HG02610 (cell line): ENCODE data around the gene SRRM3.
"Not testable (repeated sequence)": the region's sequence is repeated elsewhere in the genome, so short reads cannot be mapped to it uniquely, and the experiment has no call there.

ENCODE experiments used
- ATAC-seq: cut with Tn5 transposase; IDR thresholded peaks from one replicate; pipeline ENCODE4 v1.9.1; 2021; ENCODE audit warnings: mild to moderate bottlenecking, moderate library complexity; ENCODE audit not compliant: unreplicated experiment

Gene SRRM3

DNA sequence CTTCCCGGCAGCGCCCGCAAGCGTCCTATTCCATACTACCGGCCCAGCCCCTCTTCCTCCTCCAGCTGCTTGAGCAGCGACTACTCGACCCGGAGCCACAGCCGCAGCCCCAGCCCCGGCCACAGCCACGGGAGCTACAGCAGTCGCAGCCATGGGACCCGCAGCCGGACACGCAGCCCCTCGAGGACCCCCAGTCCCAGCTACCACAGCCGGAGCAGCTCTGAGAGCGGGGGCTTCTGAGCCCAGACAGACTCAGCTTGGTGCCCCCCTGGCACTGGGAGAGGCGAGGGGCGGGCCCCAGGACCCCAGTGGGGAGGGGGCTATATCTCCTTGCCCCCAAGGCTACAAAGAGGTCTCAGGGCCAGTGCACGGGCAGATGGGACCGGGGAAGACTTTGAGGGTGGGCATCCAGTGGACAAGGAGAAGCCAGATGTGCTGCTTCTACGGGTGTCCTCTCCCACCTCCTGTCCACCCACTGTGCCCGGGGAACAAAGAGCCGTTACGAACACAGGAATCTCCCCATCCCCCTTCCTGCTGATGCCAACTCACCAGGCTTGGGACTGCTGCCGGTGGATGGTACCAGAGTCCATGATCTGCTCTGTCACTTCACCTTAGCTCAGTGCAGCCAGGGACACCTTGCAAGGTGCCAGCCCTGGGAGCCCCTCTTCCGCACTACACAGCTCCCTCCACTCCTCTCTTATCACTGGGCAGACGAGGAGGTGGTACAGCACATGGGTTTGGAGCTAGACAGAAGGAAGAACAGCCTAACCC is 84.1 kb downstream of the SRRM3 start:
- ATAC-seq: no peak

DNA sequence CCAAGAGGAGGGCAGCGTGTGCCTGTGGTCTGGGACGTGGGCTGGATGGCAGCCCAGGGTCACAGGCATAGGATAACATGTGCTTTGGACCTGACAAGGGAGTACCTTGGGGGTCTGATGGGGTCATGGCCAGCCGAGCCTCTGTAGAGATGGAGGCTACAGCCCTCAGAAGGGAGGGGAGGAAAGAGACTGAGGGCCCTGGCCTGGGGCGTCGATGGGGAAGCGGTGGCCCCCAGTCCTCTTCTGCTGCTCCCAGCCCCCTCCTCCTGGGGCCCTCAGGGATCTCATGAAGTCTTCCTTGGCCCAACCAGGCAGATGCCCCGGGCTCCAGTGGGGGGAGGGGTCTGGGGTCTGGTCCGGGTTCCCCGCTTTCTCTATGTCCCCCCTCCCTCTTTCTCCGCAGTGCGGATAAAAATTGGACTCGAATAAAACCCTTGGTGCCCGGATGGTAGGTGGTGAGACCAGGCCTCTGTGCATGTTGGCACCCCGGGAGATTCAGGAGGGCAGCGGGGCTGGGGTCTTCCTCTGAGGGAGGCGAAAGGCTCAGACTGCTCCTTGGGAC is 85.2 kb downstream of the SRRM3 start:
- ATAC-seq: no peak

GRCh38 chr7:76290847-76291350 is 89.2 kb downstream of the SRRM3 start:
- not testable (repeated sequence) for ATAC-seq

DNA sequence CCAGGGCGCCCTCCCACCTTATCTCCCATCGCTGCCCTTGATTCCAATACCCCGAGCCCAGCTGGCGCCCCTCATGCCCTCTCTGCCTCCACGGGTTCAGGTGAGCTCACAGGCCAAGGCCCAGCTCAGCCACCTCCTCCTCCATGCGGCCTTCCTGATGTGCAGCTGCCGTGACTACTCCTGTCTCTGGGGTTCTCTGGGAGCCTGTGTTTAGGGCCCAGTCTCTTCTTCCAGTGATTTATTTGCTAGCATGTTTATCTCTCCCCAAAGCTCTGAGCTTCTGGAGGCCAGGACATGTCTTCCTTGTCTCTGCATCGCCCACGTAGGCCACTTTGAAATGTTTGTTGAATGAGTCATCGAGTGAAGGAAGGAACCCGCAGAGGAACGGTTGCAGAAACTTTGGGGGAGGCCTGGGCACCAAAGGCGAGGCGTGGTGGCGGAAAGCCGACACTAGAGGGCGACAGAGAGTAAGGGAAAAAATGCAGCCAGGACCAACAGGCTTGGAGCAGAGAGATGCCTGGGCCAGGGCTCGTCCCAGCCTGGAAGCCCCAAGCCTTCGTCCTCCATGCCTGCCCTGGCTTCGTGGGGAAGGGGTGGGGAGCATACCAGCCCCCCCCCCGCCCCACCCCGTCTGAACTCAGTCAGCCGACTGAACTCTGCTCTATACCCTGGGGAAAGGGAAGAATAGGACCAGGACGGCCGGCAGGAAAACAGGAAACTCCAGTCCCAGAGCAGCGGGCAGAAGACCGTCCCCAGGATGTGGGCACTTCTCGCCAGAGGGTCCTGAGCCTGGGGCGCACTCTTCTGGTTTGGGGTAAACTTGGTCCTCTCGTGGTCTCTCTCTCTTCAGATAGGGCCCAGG is 89.9 kb downstream of the SRRM3 start:
- ATAC-seq: peak; percentile 76

DNA sequence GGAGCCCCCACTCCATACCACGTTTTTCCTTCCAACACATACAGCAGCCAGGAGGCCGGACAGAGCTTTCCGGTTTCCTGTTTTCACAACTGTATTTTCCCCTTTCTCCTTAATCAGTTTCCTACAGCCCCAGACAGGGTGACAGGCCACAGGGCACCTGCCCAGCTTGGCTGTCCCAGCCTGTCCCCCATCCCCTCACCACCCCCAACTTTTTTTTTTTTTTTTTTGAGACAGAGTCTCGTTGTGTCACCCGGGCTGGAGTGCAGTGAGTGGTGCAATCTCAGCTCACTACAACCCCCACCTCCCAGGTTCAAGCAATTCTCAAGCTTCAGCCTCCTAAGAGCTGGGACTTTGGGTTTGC is 90.5 kb downstream of the SRRM3 start:
- ATAC-seq: peak; percentile 15

GRCh38 chr7:76292911-76293310 is 91.2 kb downstream of the SRRM3 start:
- ATAC-seq: not testable (repeated sequence)

DNA sequence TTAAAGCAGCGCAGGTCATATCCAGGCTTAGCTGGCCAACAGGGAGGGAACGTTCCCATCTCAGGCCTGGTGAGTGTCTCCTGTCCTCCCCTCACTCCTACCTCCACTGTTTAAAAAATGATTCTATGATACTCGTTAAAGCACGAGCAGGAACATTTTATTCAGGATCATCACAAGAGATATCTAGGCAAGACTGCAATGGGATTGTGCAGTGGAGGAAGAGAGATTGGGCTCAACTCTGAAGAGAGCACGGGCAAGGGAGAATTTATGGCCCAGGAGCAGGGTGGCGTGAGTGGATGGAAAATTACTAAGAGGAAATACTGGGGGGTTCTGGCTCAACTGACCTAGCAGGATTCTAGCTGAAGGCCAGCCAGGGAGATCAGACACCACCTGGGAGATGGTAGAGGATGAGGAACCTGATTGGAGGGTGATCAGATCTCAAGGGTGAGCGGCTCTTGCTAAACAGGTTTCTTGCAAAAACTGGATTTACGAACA is 91.8 kb downstream of the SRRM3 start:
- no peak for ATAC-seq

DNA sequence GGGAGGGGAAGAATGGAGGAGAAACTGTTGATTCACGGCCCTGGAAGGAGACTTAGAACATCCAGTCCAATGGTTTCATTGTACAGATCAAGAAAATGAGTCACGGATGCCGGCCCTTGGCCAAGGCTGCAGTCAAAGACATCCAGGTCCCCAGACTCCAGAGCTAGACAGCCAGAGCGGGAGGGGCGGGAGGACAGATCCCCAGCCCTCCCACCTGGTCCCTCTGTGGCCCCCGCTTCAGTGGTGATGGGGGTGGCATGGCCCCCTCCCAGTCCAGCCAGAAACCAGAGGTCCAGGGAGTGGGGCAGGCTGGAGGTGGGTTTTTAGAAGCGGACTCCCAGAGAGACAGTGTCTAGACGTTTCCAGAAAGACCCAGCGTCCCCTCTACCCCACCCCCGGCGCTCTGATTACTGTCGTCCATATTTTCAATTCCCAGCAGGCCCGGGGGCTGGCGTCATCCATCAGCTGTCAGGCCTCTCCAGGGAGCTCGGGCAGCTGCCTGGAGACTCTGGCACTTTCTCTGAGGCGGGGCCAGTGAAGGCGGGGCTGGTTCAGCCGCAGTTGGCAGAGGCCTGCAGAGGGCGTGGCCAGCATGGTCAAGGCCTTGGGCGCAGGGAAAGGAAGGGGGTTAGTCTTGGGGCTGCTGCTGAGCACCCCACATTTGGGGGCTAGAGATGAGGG is 92.8 kb downstream of the SRRM3 start:
- no peak for ATAC-seq

- ATAC-seq: no peak
Observed at GRCh38 chr7:76296743-76297740, 95.3 kb downstream of the SRRM3 start.

GRCh38 chr7:76300166-76300731 is 98.6 kb downstream of the SRRM3 start:
- ATAC-seq: no peak

DNA sequence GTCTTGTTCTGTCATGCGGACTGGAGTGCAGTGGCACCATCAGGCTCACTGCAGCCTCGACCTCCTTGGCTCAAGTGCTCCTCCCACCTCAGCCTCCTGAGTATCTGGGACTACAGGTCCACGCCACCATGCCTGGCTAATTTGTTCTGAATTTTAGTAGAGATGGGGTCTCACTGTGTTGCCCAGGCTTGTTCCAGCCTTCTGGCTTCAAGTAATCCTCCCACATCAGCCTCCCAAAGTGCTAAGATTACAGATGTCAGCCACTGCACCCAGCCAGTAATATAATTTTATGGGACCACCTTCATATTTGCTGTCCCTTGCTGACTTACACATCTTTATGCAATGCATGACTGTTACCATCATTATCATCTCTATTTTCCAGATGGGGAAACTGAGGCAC is 99.3 kb downstream of the SRRM3 start:
- no peak for ATAC-seq

- ATAC-seq: peak; percentile 50
Observed at GRCh38 chr7:76302347-76303201, 100.9 kb downstream of the SRRM3 start, which contains the start of gene HSPB1. HSPB1 (plus strand) TSS chr7:76302673; CDS start chr7:76302713, 40 bp downstream.

GRCh38 chr7:76303202-76304147 is 101.8 kb downstream of the SRRM3 start:
- ATAC-seq: peak; percentile 34

- no peak for ATAC-seq
Observed at GRCh38 chr7:76304888-76305375, 103.2 kb downstream of the SRRM3 start.

DNA sequence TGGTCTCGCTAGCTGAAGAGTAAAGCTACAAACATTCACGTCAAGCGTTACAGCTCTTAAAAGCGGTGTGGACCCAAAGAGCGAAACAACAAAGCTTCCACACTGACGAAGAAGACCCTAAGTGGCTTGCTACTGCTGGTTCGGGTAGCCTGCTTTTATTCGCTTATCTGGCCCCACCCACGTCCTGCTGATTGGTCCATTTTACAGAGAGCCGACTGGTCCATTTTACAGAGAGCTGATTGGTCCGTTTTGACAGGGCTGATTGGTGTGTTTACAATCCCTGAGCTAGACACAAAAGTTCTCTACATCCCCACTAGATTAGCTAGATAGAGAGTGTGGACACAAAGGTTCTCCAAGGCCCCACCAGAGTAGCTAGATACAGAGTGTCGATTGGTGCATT is 107.2 kb downstream of the SRRM3 start:
- not testable (repeated sequence) for ATAC-seq

DNA sequence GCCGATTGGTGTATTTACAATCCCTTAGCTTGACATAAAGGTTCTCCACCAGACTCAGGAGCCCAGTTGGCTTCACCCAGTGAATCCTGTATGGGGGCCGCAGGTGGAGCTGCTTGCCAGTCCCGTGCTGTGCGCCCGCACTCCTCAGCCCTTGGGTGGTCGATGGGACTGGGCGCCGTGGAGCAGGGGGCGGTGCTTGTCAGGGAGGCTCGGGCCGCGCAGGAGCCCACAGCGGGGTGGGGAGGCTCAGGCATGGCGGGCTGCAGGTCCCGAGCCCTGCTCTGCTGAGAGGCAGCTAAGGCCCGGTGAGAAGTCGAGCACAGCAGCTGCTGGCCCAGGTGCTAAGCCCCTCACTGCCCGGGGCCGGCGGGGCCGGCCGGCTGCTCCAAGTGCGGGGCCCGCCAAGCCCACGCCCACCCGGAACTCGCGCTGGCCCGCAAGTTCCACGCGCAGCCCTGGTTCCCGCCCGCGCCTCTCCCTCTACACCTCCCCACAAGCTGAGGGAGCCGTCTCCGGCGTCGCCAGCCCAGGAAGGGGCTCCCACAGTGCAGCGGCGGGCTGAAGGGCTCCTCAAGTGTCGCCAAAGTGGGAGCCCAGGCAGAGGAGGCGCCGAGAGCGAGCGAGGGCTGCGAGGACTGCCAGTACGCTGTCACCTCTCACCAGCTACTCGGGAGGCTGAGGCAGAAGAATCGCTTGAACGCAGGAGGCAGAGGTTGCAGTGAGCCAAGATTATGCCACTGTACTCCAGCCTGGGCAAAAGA is 107.8 kb downstream of the SRRM3 start:
- ATAC-seq: not testable (repeated sequence)
